ENCODE results near the gene PIGH. TPM values are rescaled to one million over a fixed set of nuclear protein-coding genes. Genes with fewer than 3 reads are reported as not detected.

The PIGH gene
- total and polyA plus RNA-seq, 2 of the 13 experiments (the other 11 are each of a cell fraction or from before 2014, with no cell fraction given): 30.0 to 43.5 TPM

- TF ChIP-seq, protein P1, sequence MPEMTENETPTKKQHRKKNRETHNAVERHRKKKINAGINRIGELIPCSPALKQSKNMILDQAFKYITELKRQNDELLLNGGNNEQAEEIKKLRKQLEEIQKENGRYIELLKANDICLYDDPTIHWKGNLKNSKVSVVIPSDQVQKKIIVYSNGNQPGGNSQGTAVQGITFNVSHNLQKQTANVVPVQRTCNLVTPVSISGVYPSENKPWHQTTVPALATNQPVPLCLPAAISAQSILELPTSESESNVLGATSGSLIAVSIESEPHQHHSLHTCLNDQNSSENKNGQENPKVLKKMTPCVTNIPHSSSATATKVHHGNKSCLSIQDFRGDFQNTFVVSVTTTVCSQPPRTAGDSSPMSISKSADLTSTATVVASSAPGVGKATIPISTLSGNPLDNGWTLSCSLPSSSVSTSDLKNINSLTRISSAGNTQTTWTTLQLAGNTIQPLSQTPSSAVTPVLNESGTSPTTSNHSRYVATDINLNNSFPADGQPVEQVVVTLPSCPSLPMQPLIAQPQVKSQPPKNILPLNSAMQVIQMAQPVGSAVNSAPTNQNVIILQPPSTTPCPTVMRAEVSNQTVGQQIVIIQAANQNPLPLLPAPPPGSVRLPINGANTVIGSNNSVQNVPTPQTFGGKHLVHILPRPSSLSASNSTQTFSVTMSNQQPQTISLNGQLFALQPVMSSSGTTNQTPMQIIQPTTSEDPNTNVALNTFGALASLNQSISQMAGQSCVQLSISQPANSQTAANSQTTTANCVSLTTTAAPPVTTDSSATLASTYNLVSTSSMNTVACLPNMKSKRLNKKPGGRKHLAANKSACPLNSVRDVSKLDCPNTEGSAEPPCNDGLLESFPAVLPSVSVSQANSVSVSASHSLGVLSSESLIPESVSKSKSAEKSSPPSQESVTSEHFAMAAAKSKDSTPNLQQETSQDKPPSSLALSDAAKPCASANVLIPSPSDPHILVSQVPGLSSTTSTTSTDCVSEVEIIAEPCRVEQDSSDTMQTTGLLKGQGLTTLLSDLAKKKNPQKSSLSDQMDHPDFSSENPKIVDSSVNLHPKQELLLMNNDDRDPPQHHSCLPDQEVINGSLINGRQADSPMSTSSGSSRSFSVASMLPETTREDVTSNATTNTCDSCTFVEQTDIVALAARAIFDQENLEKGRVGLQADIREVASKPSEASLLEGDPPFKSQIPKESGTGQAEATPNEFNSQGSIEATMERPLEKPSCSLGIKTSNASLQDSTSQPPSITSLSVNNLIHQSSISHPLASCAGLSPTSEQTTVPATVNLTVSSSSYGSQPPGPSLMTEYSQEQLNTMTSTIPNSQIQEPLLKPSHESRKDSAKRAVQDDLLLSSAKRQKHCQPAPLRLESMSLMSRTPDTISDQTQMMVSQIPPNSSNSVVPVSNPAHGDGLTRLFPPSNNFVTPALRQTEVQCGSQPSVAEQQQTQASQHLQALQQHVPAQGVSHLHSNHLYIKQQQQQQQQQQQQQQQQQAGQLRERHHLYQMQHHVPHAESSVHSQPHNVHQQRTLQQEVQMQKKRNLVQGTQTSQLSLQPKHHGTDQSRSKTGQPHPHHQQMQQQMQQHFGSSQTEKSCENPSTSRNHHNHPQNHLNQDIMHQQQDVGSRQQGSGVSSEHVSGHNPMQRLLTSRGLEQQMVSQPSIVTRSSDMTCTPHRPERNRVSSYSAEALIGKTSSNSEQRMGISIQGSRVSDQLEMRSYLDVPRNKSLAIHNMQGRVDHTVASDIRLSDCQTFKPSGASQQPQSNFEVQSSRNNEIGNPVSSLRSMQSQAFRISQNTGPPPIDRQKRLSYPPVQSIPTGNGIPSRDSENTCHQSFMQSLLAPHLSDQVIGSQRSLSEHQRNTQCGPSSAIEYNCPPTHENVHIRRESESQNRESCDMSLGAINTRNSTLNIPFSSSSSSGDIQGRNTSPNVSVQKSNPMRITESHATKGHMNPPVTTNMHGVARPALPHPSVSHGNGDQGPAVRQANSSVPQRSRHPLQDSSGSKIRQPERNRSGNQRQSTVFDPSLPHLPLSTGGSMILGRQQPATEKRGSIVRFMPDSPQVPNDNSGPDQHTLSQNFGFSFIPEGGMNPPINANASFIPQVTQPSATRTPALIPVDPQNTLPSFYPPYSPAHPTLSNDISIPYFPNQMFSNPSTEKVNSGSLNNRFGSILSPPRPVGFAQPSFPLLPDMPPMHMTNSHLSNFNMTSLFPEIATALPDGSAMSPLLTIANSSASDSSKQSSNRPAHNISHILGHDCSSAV (CRISPR knock-in tag; IDR thresholded peaks at IDR 0.05; ENCODE audit: borderline replicate concordance): no peak
- no peak for TF ChIP-seq MBNL3 (CRISPR knock-in tag; conservative IDR thresholded peaks at IDR 0.05)
- TF ChIP-seq, protein P2, sequence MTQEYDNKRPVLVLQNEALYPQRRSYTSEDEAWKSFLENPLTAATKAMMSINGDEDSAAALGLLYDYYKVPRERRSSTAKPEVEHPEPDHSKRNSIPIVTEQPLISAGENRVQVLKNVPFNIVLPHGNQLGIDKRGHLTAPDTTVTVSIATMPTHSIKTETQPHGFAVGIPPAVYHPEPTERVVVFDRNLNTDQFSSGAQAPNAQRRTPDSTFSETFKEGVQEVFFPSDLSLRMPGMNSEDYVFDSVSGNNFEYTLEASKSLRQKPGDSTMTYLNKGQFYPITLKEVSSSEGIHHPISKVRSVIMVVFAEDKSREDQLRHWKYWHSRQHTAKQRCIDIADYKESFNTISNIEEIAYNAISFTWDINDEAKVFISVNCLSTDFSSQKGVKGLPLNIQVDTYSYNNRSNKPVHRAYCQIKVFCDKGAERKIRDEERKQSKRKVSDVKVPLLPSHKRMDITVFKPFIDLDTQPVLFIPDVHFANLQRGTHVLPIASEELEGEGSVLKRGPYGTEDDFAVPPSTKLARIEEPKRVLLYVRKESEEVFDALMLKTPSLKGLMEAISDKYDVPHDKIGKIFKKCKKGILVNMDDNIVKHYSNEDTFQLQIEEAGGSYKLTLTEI (CRISPR knock-in tag; conservative IDR thresholded peaks at IDR 0.05): no peak
These were observed 26.6 kb downstream of the PIGH start (continued) for GRCh38 chr14:67573228-67574010.

Measured in HepG2 (cell line).